Activated CD8-positive, alpha-beta memory T cell treated with anti-CD3 and anti-CD28 coated beads, Interleukin-2, amount 50 U/mL, for 48 hours (primary cell): ENCODE results near the gene PAX2.

Source experiments
- DNase-seq: peaks from one replicate; pipeline ENCODE4 v3.0.0-alpha.2; 2020

Gene PAX2

GRCh38 chr10:100793055-100793454, 47.7 kb downstream of the PAX2 start:
- DNase-seq, result no peak

DNA sequence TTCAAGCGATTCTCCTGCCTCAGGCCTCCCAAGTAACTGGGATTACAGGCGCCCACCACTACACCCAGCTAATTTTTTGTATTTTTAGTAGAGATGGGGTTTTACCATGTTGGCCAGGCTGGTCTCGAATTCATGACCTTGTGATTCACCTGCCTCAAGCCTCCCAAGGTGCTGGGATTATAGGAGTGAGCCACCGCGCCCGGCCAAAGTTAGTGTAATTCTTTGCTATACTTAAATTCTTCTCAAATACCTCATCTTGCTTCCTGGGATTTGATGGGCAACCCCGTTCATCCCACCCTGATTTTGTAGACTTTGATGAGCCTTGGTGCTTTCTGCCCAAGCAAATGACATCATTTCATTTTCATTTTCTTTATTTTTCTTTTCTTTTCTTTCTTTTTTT, 54.5 kb downstream of the PAX2 start:
- no peak for DNase-seq

DNA sequence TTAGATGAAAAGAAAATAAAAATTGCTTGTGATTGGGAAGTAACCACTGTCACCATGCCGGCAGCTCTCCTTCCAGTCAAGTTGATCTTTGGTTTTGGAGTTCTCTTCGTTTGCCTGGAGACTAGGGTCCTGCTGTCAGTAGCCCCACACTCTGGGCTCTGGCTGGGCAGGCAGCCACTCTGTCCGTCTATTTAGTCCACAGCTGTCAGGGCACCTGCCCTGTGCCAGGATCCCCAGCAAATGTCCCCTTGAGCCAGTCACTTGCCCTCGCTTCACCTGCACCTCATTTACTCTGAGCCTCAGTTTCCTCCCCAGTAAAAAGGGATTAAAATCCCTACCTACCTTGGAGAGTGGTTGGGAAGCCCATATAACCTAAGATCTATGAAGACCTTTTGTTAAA, 55.5 kb downstream of the PAX2 start:
- no peak for DNase-seq

GRCh38 chr10:100802196-100802595, 56.8 kb downstream of the PAX2 start:
- no peak for DNase-seq

DNA sequence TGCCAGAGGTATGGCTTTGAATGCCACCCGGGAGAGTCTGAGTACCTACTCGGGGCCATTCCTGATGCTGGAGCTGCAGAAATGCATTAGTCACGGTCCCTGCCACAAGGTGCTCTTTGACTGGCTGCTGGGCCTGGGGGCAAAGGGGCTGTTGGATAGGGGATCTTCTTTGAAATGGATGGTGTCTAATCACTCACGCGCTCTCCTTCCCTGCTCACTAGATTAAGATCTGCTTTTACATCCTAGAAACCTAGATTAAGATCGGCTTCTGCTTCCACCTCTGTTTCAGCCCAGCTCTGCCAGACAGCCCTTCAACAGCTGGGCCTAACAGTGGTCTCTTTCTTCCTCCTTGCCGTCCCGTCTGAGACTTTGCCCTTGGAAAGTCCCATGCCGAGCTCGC, 57.2 kb downstream of the PAX2 start:
- DNase-seq, result no peak

DNA sequence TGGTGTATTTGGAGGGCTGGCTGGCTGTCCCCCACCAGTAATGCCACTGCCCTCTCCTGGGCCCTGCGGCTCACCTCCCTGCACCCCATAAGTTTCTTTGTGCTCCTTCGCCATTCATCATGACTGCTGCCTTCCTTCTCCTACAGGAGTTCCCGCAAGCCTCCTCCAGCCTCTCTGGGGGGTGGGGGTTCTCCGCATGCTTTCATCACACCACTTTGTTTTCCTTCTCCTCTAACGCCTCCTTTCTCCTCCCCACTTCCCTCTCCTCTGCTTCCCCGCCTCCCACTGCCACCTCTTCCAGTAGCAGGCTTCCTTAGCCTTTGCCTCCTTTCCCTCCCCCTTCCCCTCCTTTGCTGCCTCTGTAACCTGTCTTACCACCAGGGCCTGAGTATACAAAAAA, 58.1 kb downstream of the PAX2 start:
- DNase-seq, result no peak

GRCh38 chr10:100803908-100804307, 58.5 kb downstream of the PAX2 start:
- DNase-seq, result no peak

DNA sequence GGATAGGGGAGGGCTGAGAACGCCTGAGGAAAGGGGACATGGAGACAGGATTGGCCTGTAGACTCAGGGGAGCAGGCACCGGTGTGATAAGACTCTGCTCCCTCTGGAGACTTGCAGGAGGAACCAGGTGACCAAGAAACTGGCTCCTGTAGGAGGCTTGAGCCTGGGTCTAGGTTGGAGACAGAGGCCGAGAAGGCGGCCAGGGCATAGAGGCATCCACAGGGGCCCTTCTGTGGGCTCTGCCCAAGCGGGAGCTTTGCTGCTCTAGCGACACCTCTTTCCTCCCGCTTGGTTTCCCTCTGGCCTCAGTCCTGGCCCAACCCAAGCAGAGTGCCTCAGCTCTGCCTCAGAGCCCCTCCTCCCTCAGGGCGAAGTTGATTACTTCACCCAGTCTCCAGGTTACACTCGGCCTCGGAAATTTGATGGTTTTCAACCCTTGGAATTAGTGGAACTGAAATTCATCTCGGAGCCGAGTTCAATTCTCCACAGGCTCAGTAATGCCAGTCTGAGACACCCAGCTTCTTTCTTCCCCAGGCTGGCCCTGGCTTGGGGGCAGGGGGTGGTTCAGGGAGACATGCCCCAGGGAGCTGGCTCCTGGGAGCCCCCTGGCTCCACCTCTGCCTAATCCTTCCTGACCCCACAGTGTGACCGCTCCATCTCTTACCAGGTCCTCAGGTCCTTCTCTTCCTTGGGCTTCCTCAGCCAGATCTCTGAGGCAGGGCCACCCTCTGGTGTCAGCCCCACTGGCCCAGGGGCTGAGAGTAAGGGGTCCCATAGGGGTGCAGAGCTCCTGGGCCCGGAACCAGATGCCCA, 60.4 kb downstream of the PAX2 start:
- no peak for DNase-seq

DNA sequence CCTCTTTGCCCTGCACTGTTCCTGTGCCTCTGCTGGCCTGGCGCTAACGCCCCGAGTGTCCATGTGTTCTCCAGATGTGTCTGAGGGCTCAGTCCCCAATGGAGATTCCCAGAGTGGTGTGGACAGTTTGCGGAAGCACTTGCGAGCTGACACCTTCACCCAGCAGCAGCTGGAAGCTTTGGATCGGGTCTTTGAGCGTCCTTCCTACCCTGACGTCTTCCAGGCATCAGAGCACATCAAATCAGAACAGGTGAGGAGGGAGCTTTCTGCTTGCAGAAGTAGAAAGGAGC, 60.9 kb downstream of the PAX2 start:
- DNase-seq, result no peak

DNA sequence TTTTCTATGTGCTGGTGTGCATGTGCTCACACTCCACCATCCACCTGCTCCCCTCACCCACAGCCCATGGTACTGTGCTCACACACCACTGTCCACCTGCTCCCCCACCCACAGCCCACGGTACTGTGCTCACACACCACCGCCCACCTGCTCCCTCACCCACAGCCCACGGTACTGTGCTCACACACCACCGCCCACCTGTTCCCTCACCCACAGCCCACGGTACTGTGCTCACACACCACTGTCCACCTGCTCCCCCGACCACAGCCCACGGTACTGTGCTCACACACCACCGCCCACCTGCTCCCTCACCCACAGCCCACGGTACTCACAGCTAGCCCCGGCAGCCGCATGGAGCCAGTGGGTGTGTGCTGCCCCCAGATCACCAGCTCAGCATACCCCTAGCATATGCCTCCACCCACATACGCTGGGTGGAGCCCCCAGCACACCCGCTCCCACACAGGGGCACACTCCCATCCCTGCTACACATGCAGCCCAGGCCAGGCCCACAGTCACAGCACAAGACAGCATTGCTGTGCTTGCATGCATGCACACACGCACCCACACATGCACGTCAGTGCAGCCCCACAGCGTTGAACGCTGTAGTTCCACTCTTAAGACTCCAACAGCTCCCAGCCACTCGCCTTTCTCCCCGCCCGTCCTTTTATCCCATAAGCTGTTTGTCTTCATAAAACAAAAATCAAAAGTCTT, 62.0 kb downstream of the PAX2 start:
- DNase-seq, result no peak

GRCh38 chr10:100808876-100809275, 63.5 kb downstream of the PAX2 start:
- DNase-seq, result no peak

- DNase-seq, result no peak
Measured at GRCh38 chr10:100810091-100810834, 64.9 kb downstream of the PAX2 start.

- DNase-seq, result no peak
Measured at GRCh38 chr10:100810835-100811116, 65.4 kb downstream of the PAX2 start.

GRCh38 chr10:100811261-100811660, 65.9 kb downstream of the PAX2 start:
- no peak for DNase-seq

- no peak for DNase-seq
Measured at GRCh38 chr10:100811752-100812750, 66.7 kb downstream of the PAX2 start.

DNA sequence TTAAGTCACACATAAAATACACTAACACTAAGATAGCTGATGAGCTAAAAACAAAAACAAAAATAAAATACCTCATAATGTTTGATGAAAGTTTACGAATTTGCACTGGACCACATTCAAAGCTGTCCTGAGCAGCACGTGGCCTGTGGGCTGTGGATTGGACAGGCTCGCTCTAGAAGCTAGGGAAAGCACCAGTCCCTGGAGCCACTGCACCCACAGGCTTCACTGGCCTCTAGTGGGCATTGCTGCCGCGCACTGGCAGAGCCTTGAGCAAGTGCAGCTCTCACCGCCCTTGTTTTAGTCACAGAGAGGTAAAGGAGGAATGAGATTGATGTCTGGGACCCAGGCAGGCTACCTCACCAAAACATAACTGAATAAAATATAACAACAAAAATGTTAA, 67.6 kb downstream of the PAX2 start:
- DNase-seq, result no peak

DNA sequence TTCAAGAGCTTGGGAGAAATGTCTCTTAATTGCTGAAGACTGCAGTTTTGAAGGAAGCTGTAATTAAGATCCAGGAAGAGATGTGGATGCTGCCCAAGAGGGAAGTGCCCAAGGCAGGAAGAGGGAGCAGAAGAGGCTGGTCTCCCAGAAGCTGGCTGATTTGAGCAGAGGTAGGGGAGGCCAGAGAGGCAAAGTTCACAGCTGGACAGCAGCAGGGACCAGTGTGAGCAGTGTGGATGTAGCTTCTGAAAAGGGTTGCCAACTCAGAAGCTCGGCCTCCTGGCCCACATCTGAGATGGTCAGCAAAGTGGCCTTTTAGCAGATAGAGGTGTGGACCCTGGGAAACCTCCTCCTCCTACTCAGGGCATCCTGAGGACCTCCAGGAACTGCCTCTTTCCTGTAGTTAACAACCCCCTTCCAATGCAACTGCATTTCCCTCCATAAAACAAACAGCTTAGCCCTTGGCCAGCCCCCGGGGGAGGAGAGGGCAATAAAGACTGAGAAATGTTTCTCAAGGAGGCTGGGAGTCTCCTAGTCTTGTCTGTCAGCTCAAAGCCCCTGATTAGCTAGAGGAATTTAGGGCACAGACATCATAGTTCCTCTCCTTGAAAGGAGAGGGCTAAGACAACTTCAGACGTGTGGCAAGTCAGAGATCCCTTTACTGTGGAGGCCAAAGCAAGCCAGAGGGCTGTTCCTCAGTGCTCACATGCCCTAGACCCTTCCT, 69.5 kb downstream of the PAX2 start:
- no peak for DNase-seq

- peak; percentile 32 for DNase-seq
Measured at GRCh38 chr10:100816671-100817070, 71.3 kb downstream of the PAX2 start.

DNA sequence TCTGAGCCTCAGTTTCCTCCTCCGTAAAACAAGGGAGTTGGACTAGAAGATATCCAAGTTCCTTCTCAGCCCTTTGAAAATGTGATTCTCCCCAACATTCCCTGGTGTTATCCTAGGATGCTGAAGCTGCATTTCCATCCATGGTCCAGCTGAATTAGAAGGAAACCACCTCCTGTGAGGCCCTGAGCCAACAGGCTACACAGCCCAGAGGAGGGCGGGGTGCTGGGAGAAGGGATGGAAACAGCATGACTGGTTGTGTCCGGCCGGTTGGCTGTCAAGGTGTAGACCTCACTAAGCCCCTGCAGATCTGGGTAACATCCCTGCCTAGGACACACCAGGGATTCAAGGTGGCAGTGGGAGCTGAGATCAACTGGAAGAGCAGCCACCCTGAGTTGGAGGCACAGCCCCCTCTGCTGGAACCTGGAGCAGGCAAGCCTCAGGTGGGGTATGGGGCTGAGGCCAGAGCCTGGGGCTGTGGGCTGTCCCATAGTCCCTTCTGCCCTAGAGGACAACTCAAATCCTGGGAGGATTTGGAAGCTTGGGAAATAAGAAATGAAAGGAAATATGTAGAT, 72.0 kb downstream of the PAX2 start:
- DNase-seq, result peak; percentile 39

GRCh38 chr10:100819424-100819823, 74.0 kb downstream of the PAX2 start:
- DNase-seq, result no peak

DNA sequence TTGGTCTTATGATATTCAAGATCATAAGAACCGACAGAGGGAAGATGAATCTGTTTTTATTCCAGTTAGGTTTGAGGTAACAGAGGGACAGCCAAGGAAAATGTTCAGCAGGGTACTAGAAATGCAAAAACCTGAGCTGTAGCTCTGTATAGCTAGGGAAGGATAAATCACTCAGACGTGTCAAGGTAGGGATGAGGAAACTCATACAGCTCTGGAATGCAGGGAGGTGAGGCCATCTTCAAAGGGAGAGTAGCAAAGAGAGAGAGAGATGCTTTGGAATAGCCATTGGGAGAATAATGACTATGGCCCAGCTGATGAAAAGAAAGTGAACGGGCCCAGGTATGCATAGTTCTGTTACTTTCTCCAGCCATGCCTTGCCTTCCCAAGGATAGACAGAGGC, 77.8 kb downstream of the PAX2 start:
- no peak for DNase-seq

DNA sequence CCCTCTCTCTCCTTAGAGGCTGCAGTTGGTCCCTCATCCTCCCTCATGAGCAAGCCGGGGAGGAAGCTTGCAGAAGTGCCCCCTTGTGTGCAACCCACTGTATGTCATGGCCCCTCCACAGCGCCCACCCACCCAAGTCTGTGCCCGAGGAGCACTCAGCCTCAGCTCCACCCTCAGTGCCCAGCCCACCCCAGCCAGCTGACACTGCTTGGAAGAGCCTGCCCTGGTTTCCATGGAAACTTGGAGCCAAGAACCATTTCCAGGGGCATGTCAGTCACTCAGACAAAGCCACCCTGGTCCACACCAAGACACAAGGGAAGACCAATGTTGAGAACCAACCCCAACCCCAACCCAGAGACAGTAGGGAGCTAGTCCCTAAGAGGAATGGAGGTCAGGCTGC, 79.5 kb downstream of the PAX2 start:
- DNase-seq, result peak; percentile 45
